HEK293T (cell line): Measurements from ENCODE around the gene COL26A1.

Experiments
- BHLHE40 ChIP-seq: fragments of 450-650 bp; IDR thresholded peaks from 2 replicates; pipeline ENCODE4 v1.6.1; 2016; ENCODE audit warnings: mild to moderate bottlenecking, moderate library complexity, borderline replicate concordance
- ELF4 ChIP-seq: fragments of 450-650 bp; IDR thresholded peaks from 2 replicates; pipeline ENCODE4 v1.6.1; 2017; ENCODE audit warnings: antibody characterized with exemption
- FOXA1 ChIP-seq: fragments of 450-650 bp; IDR thresholded peaks from 2 replicates; pipeline ENCODE4 v1.6.1; 2016; ENCODE audit warnings: mild to moderate bottlenecking
- SUZ12 ChIP-seq: fragments of 450-650 bp; IDR thresholded peaks from 2 replicates; pipeline ENCODE4 v1.6.1; 2016; ENCODE audit warnings: mild to moderate bottlenecking
- TF ChIP-seq, protein P1 (sequence below): fragments of 450-650 bp; IDR thresholded peaks from 2 replicates; pipeline ENCODE4 v1.6.1; 2016

GRCh38 chr7:101605611-101606497 lies 243.2 kb downstream of the COL26A1 start:
- TF ChIP-seq BHLHE40, result no peak
- no peak for TF ChIP-seq FOXA1
- no peak for TF ChIP-seq ELF4
- TF ChIP-seq, protein P1, sequence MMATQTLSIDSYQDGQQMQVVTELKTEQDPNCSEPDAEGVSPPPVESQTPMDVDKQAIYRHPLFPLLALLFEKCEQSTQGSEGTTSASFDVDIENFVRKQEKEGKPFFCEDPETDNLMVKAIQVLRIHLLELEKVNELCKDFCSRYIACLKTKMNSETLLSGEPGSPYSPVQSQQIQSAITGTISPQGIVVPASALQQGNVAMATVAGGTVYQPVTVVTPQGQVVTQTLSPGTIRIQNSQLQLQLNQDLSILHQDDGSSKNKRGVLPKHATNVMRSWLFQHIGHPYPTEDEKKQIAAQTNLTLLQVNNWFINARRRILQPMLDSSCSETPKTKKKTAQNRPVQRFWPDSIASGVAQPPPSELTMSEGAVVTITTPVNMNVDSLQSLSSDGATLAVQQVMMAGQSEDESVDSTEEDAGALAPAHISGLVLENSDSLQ, result no peak
- TF ChIP-seq SUZ12, result no peak
